HG02610 (cell line): ENCODE data around the gene CHEK2.
"Not testable (repeated sequence)": the region's sequence is repeated elsewhere in the genome, so short reads cannot be mapped to it uniquely, and the experiment has no call there.

ENCODE experiments used
- ATAC-seq: cut with Tn5 transposase; IDR thresholded peaks from one replicate; pipeline ENCODE4 v1.9.1; 2021; ENCODE audit warnings: mild to moderate bottlenecking, moderate library complexity; ENCODE audit not compliant: unreplicated experiment

CHEK2 gene

DNA sequence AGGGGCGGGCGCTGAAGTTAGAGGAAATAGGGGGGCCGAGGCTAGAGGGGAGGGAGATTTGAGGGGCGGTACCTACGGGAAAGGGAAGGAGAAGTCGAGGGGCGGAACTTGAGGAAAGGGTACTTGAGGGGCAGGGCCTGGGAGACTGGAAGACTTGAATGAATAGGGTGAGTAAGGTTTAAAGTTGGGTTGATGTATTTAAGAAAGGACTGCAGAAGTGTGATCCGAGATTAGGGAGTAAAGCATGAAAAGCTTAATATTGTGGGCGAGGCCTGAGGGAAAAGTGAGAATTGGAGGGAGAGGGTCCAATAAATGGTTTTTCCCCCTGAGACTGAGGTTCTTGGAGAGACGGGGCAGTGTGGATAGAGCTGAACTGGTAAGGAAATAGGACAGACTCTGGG, 942 bp upstream of the CHEK2 start:
- no peak for ATAC-seq

DNA sequence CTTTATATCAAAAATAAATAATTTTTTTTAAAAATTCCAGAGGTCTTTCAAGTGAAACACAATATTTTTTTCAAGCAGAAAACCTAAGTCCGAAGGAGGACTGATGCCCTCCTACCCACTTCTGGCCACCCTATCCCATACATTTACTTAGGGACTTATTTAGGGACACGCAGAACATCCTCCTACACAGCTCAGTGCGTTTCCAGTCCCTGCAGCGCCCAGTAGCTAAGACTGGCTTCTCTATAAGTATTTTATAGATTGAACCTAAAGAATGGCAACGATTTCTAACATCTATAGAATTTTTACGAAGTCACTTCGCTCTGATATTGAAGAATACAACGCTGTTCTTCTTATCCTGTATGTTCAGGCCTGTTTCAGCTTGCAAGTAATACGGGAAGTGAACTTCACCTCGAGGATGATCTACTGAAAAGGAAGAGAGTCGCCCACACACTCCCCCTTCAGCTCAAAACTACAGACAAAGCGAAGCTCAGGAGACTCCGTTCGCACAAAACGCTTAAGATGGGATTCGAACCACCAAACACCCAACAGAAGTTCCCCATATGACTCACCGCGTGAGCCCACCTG, 328 bp downstream of the CHEK2 start:
- ATAC-seq: no peak

GRCh38 chr22:28738876-28739275, 2.7 kb downstream of the CHEK2 start:
- ATAC-seq: not testable (repeated sequence)

DNA sequence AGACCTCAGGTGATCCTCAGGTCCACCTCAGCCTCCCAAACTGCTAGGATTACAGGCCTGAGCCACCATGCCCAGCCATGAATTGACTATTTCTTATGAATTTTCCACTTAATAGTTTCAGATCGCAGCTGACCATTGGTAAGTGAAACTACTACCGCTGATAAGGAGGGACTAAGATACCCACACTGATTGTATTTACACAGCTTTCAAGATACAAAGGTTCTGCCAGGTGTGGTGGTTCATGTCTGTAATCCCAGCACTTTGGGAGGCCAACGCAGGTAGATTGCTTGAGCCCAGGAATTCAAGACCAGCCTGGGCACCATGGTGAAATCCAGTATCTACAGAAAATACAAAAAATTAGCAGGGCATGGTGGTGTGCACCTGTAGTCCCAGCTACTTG, 3.9 kb downstream of the CHEK2 start:
- ATAC-seq: no peak

- no peak for ATAC-seq
Measured at GRCh38 chr22:28736301-28737155, 5.1 kb downstream of the CHEK2 start.

DNA sequence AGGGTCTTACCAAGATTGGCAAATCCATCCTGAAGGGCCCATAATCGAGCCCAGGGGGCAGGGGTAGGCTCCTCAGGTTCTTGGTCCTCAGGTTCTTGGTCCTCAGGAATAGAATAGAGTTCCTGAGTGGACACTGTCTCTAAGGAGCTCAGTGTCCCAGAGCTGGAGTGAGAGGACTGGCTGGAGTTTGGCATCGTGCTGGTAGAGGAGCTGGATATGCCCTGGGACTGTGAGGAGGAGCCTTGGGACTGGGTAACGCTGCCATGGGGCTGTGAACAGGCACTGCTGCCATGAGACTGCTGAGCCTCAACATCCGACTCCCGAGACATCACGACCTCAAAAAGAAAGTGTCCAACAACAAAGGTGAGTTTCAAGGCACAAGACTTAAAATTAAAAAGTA, 7.2 kb downstream of the CHEK2 start:
- no peak for ATAC-seq

GRCh38 chr22:28730179-28730578, 11.4 kb downstream of the CHEK2 start:
- no peak for ATAC-seq

- ATAC-seq: no peak
Measured at GRCh38 chr22:28728621-28729313, 12.9 kb downstream of the CHEK2 start.

- no peak for ATAC-seq
Measured at GRCh38 chr22:28728002-28728401, 13.6 kb downstream of the CHEK2 start.

GRCh38 chr22:28718044-28718443, 23.6 kb downstream of the CHEK2 start:
- ATAC-seq: no peak

GRCh38 chr22:28716686-28717085, 24.9 kb downstream of the CHEK2 start:
- ATAC-seq: no peak

GRCh38 chr22:28715611-28716010, 26.0 kb downstream of the CHEK2 start:
- no peak for ATAC-seq

- no peak for ATAC-seq
Measured at GRCh38 chr22:28714043-28714628, 27.5 kb downstream of the CHEK2 start.

- no peak for ATAC-seq
Measured at GRCh38 chr22:28711820-28712777, 29.5 kb downstream of the CHEK2 start.

DNA sequence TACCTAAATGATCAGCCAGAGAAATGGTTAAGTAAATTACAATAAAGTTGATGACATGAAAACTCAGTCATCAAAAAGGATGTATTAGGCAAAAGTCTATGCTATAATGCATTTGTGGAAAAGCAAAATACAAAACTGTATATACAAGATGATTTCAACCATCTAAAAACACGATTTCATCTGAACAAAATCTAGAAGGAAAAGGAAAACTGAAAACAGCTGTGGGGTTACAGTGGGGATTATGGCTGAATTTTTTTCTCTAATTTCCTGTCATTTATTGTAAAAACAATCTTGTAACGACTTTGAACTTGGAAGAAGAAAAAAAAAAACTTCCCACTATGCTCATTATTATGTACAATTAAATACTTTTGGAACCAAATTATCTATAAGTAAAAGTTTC, 30.3 kb downstream of the CHEK2 start:
- no peak for ATAC-seq

DNA sequence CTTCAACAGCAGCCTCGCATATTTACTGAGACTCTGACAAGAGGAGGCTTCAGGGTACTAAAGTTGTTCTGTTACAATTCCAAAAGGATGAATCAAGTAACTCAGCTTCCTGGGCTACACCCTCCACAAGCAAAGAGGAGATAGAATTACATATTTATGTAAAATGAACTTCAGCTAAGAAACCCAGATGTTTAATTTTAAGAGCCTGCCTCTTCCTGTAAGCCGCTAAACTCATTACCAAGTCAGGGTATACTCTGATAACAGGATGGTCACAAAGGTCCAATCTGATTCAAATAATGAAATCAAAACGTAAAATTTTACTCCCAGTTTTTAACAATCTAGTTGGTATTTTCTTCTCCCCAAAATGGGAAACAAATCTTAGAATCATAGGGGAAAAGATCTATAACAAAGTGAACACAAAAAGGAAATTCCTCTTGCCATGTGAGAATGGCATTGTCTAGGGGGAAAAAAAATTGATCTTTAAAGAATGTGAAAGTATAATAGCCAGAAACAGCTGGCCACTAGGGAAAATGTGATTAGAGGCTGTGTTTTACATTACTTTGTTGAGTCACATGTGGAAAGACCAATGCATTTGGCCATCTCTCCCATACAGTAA, 30.9 kb downstream of the CHEK2 start:
- ATAC-seq: no peak

- no peak for ATAC-seq
Measured at GRCh38 chr22:28710107-28710506, 31.5 kb downstream of the CHEK2 start.

DNA sequence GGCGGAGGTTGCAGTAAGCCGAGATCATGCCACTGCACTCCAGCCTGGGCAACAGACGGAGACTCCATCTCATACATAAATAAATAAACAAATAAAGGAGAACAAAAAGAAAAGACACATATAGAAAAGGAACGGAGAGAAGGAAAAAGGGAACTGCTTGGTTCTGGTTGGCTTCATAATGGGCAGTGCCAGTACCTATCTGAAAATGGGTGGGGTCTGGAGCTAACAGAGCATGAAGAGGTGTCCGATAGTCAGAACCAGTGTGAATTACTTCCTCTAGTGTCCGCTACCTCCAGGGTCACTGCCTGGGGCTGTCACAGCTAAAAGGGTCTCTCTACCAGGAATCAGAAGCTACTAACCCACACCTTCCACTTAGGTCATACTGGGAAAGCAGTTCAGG, 34.8 kb downstream of the CHEK2 start:
- no peak for ATAC-seq

DNA sequence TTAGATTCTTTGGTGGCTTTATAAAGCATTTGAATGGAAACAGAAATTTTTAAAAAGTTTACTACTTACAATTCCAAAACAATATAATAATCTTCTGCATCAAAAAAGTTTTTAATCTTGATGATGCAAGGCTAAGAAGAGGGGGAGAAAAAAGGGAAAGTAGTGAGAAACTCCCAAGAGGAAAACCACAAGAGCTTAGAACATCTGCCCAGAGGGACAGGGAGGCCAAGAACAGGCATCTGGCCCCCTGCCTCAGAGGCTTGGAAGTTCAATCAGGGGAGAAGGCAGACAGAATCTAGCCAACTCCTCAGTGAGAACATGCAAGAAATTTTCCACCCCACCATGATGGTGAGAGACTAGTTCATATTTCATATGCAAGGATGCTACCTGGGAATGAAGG, 38.2 kb downstream of the CHEK2 start:
- no peak for ATAC-seq

- ATAC-seq: no peak
Measured at GRCh38 chr22:28702891-28703290, 38.7 kb downstream of the CHEK2 start.
